ENCODE results near the gene TNFSF13. TPM values are rescaled to one million over a fixed set of nuclear protein-coding genes. Genes with fewer than 3 reads are reported as not detected.

Gene TNFSF13
- polyA plus RNA-seq, 1 donor (not counting 4 experiments of a cell fraction or from before 2014, with no cell fraction given): 3.9 TPM

- Histone ChIP-seq H3K4me3 (ENCODE audit: control insufficient read depth in 2 of 3, extremely low read depth in 1 of 3, insufficient read depth in 2 of 3, low read depth in 1 of 3, low read length in 3 of 3) (no peak overlapping the region), H2AFZ (ENCODE audit: control insufficient read depth, low read length) (no peak overlapping the region), H3K9ac (ENCODE audit: control insufficient read depth, extremely low read depth, insufficient read depth, low read length) (no peak overlapping the region), H3K9me1 (ENCODE audit: control insufficient read depth, extremely low read depth, insufficient read depth, low read length) (no peaks in the 10 kb centered on the region), H4K20me1 (ENCODE audit: control insufficient read depth, extremely low read depth, insufficient read depth, low read length) (no peaks in the 10 kb centered on the region), H3K27ac (ENCODE audit: control insufficient read depth, insufficient read depth, low read length) (no peak overlapping the region), H3K79me2 (ENCODE audit: control insufficient read depth, insufficient read depth, low read length) (no peaks in the 10 kb centered on the region), H3K36me3 (ENCODE audit: control insufficient read depth in 2 of 2, extremely low read depth in 1 of 2, insufficient read depth in 2 of 2, low read length in 2 of 2) (peaks cover 49 to 55% of the 10 kb centered on the region in 2 experiments), H3K4me2 (ENCODE audit: control insufficient read depth, extremely low read depth, insufficient read depth, low read depth, low read length) (no peak overlapping the region), H3K27me3 (ENCODE audit: control insufficient read depth, extremely low read depth, insufficient read depth, low read length) (no peaks in the 10 kb centered on the region), H3K9me3 (ENCODE audit: control insufficient read depth, low read depth, low read length) (no peaks in the 10 kb centered on the region), H3K4me1 (ENCODE audit: control insufficient read depth, extremely low read depth, insufficient read depth, low read length) (no peaks in the 10 kb centered on the region)
- dilution Hi-C loops (cut with MboI; ENCODE audit: extremely low pct_ligation_motif_present, low sequenced_read_pairs): no loop called here
- DNase-seq (ENCODE audit: low read depth, low spot score) (no peak), FAIRE-seq (no peak)
- TF ChIP-seq, protein P1, sequence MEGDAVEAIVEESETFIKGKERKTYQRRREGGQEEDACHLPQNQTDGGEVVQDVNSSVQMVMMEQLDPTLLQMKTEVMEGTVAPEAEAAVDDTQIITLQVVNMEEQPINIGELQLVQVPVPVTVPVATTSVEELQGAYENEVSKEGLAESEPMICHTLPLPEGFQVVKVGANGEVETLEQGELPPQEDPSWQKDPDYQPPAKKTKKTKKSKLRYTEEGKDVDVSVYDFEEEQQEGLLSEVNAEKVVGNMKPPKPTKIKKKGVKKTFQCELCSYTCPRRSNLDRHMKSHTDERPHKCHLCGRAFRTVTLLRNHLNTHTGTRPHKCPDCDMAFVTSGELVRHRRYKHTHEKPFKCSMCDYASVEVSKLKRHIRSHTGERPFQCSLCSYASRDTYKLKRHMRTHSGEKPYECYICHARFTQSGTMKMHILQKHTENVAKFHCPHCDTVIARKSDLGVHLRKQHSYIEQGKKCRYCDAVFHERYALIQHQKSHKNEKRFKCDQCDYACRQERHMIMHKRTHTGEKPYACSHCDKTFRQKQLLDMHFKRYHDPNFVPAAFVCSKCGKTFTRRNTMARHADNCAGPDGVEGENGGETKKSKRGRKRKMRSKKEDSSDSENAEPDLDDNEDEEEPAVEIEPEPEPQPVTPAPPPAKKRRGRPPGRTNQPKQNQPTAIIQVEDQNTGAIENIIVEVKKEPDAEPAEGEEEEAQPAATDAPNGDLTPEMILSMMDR (optimal IDR thresholded peaks at IDR 0.05 in 1 of 3, IDR thresholded peaks at IDR 0.05 in 1 of 3, conservative IDR thresholded peaks at IDR 0.05 in 1 of 3; ENCODE audit: extremely low read depth in 1 of 3, insufficient read depth in 2 of 3, low read length in 3 of 3): no peak
- TF ChIP-seq EZH2 (IDR thresholded peaks at IDR 0.05; ENCODE audit: low read length): no peak
Observed at GRCh38 chr17:7509937-7510336, 48.6 kb upstream of the TNFSF13 start.

GRCh38 chr17:7511108-7511507 is 47.4 kb upstream of the TNFSF13 start:
- Histone ChIP-seq H3K9ac (ENCODE audit: control insufficient read depth, extremely low read depth, insufficient read depth, low read length) (no peak overlapping the region), H3K27ac (ENCODE audit: control insufficient read depth, insufficient read depth, low read length) (no peak overlapping the region), H3K36me3 (ENCODE audit: control insufficient read depth in 2 of 2, extremely low read depth in 1 of 2, insufficient read depth in 2 of 2, low read length in 2 of 2) (peaks cover 55 to 57% of the 10 kb centered on the region in 2 experiments), H4K20me1 (ENCODE audit: control insufficient read depth, extremely low read depth, insufficient read depth, low read length) (no peaks in the 10 kb centered on the region), H2AFZ (ENCODE audit: control insufficient read depth, low read length) (no peak overlapping the region), H3K27me3 (ENCODE audit: control insufficient read depth, extremely low read depth, insufficient read depth, low read length) (no peaks in the 10 kb centered on the region), H3K4me2 (ENCODE audit: control insufficient read depth, extremely low read depth, insufficient read depth, low read depth, low read length) (no peak overlapping the region), H3K79me2 (ENCODE audit: control insufficient read depth, insufficient read depth, low read length) (no peaks in the 10 kb centered on the region), H3K4me3 (ENCODE audit: control insufficient read depth in 2 of 3, extremely low read depth in 1 of 3, insufficient read depth in 2 of 3, low read depth in 1 of 3, low read length in 3 of 3) (no peak overlapping the region), H3K9me1 (ENCODE audit: control insufficient read depth, extremely low read depth, insufficient read depth, low read length) (no peaks in the 10 kb centered on the region), H3K4me1 (ENCODE audit: control insufficient read depth, extremely low read depth, insufficient read depth, low read length) (no peaks in the 10 kb centered on the region), H3K9me3 (ENCODE audit: control insufficient read depth, low read depth, low read length) (no peaks in the 10 kb centered on the region)
- FAIRE-seq (no peak), DNase-seq (ENCODE audit: low read depth, low spot score) (no peak)
- no peak for TF ChIP-seq EZH2 (IDR thresholded peaks at IDR 0.05; ENCODE audit: low read length)
- TF ChIP-seq, protein P1 (optimal IDR thresholded peaks at IDR 0.05 in 1 of 3, IDR thresholded peaks at IDR 0.05 in 1 of 3, conservative IDR thresholded peaks at IDR 0.05 in 1 of 3; ENCODE audit: extremely low read depth in 1 of 3, insufficient read depth in 2 of 3, low read length in 3 of 3): no peak
- dilution Hi-C loops (cut with MboI; ENCODE audit: extremely low pct_ligation_motif_present, low sequenced_read_pairs): no loop called here
